Measurements from ENCODE around the gene MARCOL. TPM values are rescaled to one million over a fixed set of nuclear protein-coding genes. Genes with fewer than 3 reads are reported as not detected.

The MARCOL gene
- total RNA-seq, 1 experiment from 2014 or later, result not detected

DNA sequence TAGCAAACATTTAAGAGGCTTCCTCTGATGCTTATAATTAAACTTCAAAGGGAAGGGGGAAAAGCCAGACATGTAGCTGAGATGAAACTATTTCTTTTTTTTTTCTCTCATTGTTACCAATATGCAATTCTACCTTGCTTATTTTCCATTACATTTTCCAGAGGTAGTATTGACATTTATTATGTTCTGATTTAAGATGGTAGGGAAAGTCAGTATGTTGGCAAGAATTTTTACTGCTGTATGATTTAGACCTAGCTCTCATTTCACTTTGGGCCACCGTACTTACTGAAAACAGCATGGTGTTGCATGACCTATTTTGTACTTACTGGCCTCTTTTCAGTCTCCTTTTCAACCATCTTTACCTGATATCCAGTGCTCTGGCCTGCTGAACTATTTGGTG is 45.1 kb upstream of the MARCOL start:
- in situ Hi-C loops (cut with HindIII; ENCODE audit: low pct_unique_long_range_greater_than_20kb, low sequenced_read_pairs), result no loop called here
- POLR2A ChIA-PET, result no interaction called here
- Histone ChIP-seq H3K4me1 (ENCODE audit: control insufficient read depth, insufficient read depth, low read length) (no peaks in the 10 kb centered on the region), H3K9me3 (ENCODE audit: control insufficient read depth, insufficient read depth, low read depth, low read length) (no peaks in the 10 kb centered on the region), H3K27ac (ENCODE audit: low read length) (no peak overlapping the region), H3K4me3 (ENCODE audit: low read depth in 2 of 2, low read length in 2 of 2) (no peak overlapping the region), H3K27me3 (ENCODE audit: control insufficient read depth, insufficient read depth, low read length) (no peaks in the 10 kb centered on the region), H3K36me3 (ENCODE audit: control insufficient read depth, insufficient read depth, low read length) (no peaks in the 10 kb centered on the region)
- ATAC-seq (no peak), DNase-seq (ENCODE audit: low read depth, low spot score) (no peak)
- intact Hi-C loops (cut with micrococcal nuclease; ENCODE audit: unreplicated experiment), result no loop called here
- TF ChIP-seq TCF7L2 (IDR thresholded peaks at IDR 0.05; ENCODE audit: low read depth, low read length) (no peak), SIN3A (IDR thresholded peaks at IDR 0.05; ENCODE audit: borderline replicate concordance, insufficient read depth, low read depth, low read length) (no peak), POLR2AphosphoS5 (IDR thresholded peaks at IDR 0.05; ENCODE audit: low read depth, low read length) (no peak)
- TF ChIP-seq, protein P1, sequence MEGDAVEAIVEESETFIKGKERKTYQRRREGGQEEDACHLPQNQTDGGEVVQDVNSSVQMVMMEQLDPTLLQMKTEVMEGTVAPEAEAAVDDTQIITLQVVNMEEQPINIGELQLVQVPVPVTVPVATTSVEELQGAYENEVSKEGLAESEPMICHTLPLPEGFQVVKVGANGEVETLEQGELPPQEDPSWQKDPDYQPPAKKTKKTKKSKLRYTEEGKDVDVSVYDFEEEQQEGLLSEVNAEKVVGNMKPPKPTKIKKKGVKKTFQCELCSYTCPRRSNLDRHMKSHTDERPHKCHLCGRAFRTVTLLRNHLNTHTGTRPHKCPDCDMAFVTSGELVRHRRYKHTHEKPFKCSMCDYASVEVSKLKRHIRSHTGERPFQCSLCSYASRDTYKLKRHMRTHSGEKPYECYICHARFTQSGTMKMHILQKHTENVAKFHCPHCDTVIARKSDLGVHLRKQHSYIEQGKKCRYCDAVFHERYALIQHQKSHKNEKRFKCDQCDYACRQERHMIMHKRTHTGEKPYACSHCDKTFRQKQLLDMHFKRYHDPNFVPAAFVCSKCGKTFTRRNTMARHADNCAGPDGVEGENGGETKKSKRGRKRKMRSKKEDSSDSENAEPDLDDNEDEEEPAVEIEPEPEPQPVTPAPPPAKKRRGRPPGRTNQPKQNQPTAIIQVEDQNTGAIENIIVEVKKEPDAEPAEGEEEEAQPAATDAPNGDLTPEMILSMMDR (IDR thresholded peaks at IDR 0.05), result no peak
- TF ChIP-seq, protein P2, sequence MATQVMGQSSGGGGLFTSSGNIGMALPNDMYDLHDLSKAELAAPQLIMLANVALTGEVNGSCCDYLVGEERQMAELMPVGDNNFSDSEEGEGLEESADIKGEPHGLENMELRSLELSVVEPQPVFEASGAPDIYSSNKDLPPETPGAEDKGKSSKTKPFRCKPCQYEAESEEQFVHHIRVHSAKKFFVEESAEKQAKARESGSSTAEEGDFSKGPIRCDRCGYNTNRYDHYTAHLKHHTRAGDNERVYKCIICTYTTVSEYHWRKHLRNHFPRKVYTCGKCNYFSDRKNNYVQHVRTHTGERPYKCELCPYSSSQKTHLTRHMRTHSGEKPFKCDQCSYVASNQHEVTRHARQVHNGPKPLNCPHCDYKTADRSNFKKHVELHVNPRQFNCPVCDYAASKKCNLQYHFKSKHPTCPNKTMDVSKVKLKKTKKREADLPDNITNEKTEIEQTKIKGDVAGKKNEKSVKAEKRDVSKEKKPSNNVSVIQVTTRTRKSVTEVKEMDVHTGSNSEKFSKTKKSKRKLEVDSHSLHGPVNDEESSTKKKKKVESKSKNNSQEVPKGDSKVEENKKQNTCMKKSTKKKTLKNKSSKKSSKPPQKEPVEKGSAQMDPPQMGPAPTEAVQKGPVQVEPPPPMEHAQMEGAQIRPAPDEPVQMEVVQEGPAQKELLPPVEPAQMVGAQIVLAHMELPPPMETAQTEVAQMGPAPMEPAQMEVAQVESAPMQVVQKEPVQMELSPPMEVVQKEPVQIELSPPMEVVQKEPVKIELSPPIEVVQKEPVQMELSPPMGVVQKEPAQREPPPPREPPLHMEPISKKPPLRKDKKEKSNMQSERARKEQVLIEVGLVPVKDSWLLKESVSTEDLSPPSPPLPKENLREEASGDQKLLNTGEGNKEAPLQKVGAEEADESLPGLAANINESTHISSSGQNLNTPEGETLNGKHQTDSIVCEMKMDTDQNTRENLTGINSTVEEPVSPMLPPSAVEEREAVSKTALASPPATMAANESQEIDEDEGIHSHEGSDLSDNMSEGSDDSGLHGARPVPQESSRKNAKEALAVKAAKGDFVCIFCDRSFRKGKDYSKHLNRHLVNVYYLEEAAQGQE (IDR thresholded peaks at IDR 0.05; ENCODE audit: insufficient read depth in 1 of 2, low read depth in 2 of 2, low read length in 1 of 2), result no peak
- no TSS peak for BruUV-seq (replicated peaks)
- CTCF ChIA-PET, result no interaction called here

DNA sequence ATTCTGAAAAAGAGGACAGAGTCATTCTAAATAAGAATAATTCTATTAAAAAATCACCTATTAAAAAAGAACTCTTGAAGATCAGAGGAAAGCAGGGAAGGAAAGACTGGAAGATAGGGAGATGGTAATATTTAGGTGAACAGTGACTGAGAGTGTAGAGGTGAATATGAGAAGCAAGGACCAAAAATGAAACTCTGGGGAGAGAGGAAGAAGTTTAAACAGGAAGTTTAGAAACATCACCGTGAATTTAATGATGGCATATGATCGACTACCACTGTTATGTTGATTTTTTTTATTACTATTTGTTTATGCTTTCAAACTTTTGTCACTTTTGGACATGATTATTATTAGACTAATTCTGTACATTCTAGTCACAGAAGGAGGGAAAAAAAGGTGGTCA is 37.2 kb upstream of the MARCOL start:
- no peak overlapping the region for H3K27ac ChIP-seq (ENCODE audit: low read length)
- H3K9me3 ChIP-seq (ENCODE audit: control insufficient read depth, insufficient read depth, low read depth, low read length), result no peaks in the 10 kb centered on the region
- POLR2A ChIA-PET, result no interaction called here
- no peaks in the 10 kb centered on the region for H3K4me1 ChIP-seq (ENCODE audit: control insufficient read depth, insufficient read depth, low read length)
- DNase-seq (ENCODE audit: low read depth, low spot score) (no peak), ATAC-seq (no peak)
- no peak overlapping the region for H3K4me3 ChIP-seq (ENCODE audit: low read depth in 2 of 2, low read length in 2 of 2)
- intact Hi-C loops (cut with micrococcal nuclease; ENCODE audit: unreplicated experiment), result no loop called here
- in situ Hi-C loops (cut with HindIII; ENCODE audit: low pct_unique_long_range_greater_than_20kb, low sequenced_read_pairs), result no loop called here
- TF ChIP-seq, protein P1 (IDR thresholded peaks at IDR 0.05), result no peak
- TF ChIP-seq SIN3A (IDR thresholded peaks at IDR 0.05; ENCODE audit: borderline replicate concordance, insufficient read depth, low read depth, low read length) (no peak), TCF7L2 (IDR thresholded peaks at IDR 0.05; ENCODE audit: low read depth, low read length) (no peak), POLR2AphosphoS5 (IDR thresholded peaks at IDR 0.05; ENCODE audit: low read depth, low read length) (no peak)
- TF ChIP-seq, protein P2 (IDR thresholded peaks at IDR 0.05; ENCODE audit: insufficient read depth in 1 of 2, low read depth in 2 of 2, low read length in 1 of 2), result no peak
- no peaks in the 10 kb centered on the region for H3K36me3 ChIP-seq (ENCODE audit: control insufficient read depth, insufficient read depth, low read length)
- CTCF ChIA-PET, result no interaction called here
- H3K27me3 ChIP-seq (ENCODE audit: control insufficient read depth, insufficient read depth, low read length), result no peaks in the 10 kb centered on the region
- BruUV-seq (replicated peaks), result no TSS peak

Data from Panc1 (cell line).